ENCODE data around the gene SEPTIN10. TPM values are rescaled to one million over a fixed set of nuclear protein-coding genes. Genes with fewer than 3 reads are reported as not detected.

The SEPTIN10 gene
- total and polyA plus RNA-seq, 9 of the 15 experiments (the other 6 are each of a cell fraction or from before 2014, with no cell fraction given) = 0.40 TPM; not detected in 8

DNA sequence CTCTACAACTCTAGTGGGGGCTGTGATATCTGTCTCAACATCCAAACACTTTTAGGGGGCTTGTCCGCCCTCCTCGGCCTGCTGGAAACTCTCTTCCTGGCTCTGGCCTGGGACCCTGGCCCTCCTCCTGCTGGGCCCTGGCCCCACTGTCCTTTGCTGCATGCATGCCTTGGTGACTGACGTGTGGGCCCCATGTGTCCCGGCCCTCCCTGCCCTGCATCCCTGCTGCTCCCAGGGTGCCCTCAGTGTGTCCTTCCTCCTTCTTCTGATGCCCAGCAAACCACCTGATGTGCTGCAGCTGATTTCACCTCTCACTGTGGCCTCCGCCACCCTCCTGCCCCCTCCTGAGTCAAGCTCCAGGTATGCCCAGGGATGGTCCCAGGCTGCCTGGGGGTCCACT lies 101.7 kb downstream of the SEPTIN10 start (continued):
- TF ChIP-seq, protein P1, sequence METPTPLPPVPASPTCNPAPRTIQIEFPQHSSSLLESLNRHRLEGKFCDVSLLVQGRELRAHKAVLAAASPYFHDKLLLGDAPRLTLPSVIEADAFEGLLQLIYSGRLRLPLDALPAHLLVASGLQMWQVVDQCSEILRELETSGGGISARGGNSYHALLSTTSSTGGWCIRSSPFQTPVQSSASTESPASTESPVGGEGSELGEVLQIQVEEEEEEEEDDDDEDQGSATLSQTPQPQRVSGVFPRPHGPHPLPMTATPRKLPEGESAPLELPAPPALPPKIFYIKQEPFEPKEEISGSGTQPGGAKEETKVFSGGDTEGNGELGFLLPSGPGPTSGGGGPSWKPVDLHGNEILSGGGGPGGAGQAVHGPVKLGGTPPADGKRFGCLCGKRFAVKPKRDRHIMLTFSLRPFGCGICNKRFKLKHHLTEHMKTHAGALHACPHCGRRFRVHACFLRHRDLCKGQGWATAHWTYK (CRISPR knock-in tag; IDR thresholded peaks at IDR 0.05) = no peak
- TF ChIP-seq ARID2 (IDR thresholded peaks at IDR 0.05) = no peak
- TF ChIP-seq, protein P2, sequence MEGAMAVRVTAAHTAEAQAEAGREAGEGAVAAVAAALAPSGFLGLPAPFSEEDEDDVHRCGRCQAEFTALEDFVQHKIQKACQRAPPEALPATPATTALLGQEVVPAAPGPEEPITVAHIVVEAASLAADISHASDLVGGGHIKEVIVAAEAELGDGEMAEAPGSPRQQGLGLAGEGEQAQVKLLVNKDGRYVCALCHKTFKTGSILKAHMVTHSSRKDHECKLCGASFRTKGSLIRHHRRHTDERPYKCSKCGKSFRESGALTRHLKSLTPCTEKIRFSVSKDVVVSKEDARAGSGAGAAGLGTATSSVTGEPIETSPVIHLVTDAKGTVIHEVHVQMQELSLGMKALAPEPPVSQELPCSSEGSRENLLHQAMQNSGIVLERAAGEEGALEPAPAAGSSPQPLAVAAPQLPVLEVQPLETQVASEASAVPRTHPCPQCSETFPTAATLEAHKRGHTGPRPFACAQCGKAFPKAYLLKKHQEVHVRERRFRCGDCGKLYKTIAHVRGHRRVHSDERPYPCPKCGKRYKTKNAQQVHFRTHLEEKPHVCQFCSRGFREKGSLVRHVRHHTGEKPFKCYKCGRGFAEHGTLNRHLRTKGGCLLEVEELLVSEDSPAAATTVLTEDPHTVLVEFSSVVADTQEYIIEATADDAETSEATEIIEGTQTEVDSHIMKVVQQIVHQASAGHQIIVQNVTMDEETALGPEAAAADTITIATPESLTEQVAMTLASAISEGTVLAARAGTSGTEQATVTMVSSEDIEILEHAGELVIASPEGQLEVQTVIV (CRISPR knock-in tag; IDR thresholded peaks at IDR 0.05; ENCODE audit: borderline replicate concordance) = no peak
- TF ChIP-seq C11orf30 (IDR thresholded peaks at IDR 0.05; ENCODE audit: low read depth) = no peak
- no peak for TF ChIP-seq SREBF1 (IDR thresholded peaks at IDR 0.05; ENCODE audit: borderline replicate concordance, low read depth, low read length)

DNA sequence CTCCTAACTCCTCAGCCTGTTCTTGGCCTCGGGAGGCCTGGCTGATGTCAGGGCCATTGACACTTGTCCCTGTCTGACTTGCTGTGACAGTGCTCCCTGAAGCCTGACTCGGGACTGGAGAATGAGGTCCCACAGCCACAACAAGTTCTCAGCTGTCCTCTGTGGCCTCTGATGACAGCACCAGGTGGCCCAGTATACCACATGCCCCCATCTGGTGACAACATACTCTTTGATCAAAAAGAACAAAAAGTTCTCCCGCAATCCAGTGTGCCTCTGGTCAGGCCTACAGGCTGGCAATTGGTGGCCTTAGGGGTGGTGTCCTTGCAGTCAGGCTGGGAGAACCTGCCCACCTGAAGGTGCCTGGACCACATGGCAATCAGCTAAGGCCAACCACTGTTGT lies 102.6 kb downstream of the SEPTIN10 start:
- in situ Hi-C loops (cut with MboI) (no loop called here), intact Hi-C loops (cut with micrococcal nuclease) (no loop called here)
- no peak overlapping the region for H3K9ac ChIP-seq (ENCODE audit: insufficient read depth in 1 of 2, low read depth in 2 of 2, low read length in 2 of 2)
- H3K9me1 ChIP-seq (ENCODE audit: control insufficient read depth, insufficient read depth, low read length) = no peaks in the 10 kb centered on the region
- no peak overlapping the region for H3K27ac ChIP-seq (ENCODE audit: extremely low read depth, low read depth, low read length)
- FAIRE-seq (no peak), DNase-seq (ENCODE audit: extremely low read depth in 1 of 4, low spot score in 3 of 4) (no peak), ATAC-seq (no peak)
- ChIA-PET POLR2A (no interaction called here), CTCF (ENCODE audit: low intra/inter-chr PET ratio) (no interaction called here)
- no peaks in the 10 kb centered on the region for H3K79me2 ChIP-seq (ENCODE audit: control insufficient read depth, insufficient read depth, low read length)
- no peak overlapping the region for H3K4me3 ChIP-seq
- peaks cover 0 to 2% of the 10 kb centered on the region in 2 experiments; a peak in 1 of 5 replicates for H3K4me1 ChIP-seq (replicated peaks in 1 of 2; ENCODE audit: control insufficient read depth in 2 of 2, insufficient read depth in 2 of 2, low read length in 2 of 2)
- peaks cover 0 to 15% of the 10 kb centered on the region in 2 experiments; a peak in 1 of 5 replicates for H3K27me3 ChIP-seq (ENCODE audit: control insufficient read depth in 2 of 2, insufficient read depth in 2 of 2, low read length in 2 of 2)
- WGBS (ENCODE audit: insufficient coverage, low coverage, missing lambda C conversion rate) = 4% methylated on average over 3 of the region's 3 CpGs
- no peak overlapping the region for H3K4me2 ChIP-seq (ENCODE audit: insufficient read depth, low read length)
- no peak overlapping the region for H2AFZ ChIP-seq (ENCODE audit: low read depth, low read length)
- BruUV-seq (replicated peaks) = no TSS peak
- H3K36me3 ChIP-seq (ENCODE audit: control insufficient read depth, insufficient read depth, low read length) = no peaks in the 10 kb centered on the region
- TF ChIP-seq, protein P3, sequence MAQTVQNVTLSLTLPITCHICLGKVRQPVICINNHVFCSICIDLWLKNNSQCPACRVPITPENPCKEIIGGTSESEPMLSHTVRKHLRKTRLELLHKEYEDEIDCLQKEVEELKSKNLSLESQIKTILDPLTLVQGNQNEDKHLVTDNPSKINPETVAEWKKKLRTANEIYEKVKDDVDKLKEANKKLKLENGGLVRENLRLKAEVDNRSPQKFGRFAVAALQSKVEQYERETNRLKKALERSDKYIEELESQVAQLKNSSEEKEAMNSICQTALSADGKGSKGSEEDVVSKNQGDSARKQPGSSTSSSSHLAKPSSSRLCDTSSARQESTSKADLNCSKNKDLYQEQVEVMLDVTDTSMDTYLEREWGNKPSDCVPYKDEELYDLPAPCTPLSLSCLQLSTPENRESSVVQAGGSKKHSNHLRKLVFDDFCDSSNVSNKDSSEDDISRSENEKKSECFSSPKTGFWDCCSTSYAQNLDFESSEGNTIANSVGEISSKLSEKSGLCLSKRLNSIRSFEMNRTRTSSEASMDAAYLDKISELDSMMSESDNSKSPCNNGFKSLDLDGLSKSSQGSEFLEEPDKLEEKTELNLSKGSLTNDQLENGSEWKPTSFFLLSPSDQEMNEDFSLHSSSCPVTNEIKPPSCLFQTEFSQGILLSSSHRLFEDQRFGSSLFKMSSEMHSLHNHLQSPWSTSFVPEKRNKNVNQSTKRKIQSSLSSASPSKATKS (CRISPR knock-in tag; IDR thresholded peaks at IDR 0.05) = no peak
- TF ChIP-seq RAD21 (CRISPR knock-in tag; conservative IDR thresholded peaks at IDR 0.05 in 1 of 2, IDR thresholded peaks at IDR 0.05 in 1 of 2) (no peak), KAT7 (CRISPR knock-in tag; IDR thresholded peaks at IDR 0.05; ENCODE audit: borderline replicate concordance) (no peak), E2F3 (CRISPR knock-in tag; IDR thresholded peaks at IDR 0.05) (no peak), ZZZ3 (IDR thresholded peaks at IDR 0.05) (no peak), TCF7L2 (IDR thresholded peaks at IDR 0.05; ENCODE audit: low read depth, low read length) (no peak), TAL1 (IDR thresholded peaks at IDR 0.05) (no peak)
- H3K9me3 ChIP-seq (replicated peaks; ENCODE audit: control insufficient read depth, insufficient read depth, low read depth, low read length) = no peaks in the 10 kb centered on the region
- H4K20me1 ChIP-seq (replicated peaks; ENCODE audit: control insufficient read depth, insufficient read depth, low read length) = peaks cover 4% of the 10 kb centered on the region

All from K562 (cell line).